ENCODE measurements around the gene ARHGEF7. TPM values are rescaled to one million over a fixed set of nuclear protein-coding genes. Genes with fewer than 3 reads are reported as not detected.

ARHGEF7 gene
- total and polyA plus RNA-seq, 8 donors = 52.8 to 86.0 (median 72.2) TPM

DNA sequence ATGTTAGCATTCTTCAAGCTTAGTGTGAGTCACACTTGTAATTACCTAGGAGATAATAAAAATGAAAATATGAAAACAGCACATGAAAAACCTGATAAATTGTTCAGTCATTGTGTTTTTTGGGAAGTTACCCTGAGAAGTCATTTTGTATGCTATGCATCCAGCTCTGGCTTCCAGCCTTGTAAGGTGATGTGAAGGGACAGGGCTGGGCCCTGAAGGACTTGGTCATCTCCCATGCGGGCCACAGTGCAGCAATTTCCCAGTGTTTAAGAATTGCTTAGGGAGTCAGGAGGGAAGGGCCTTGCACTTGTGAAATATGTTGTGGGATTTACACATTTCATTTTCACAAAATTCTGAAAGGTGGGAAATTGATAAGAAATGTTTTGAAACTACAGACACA lies 41.3 kb downstream of the ARHGEF7 start:
- no peak overlapping the region for H3K27ac ChIP-seq
- intact Hi-C loops (cut with DNase I) = no loop called here
- H3K4me3 ChIP-seq = no peak overlapping the region
- peaks cover 0 to 52% of the 10 kb centered on the region in 2 donors for H3K4me1 ChIP-seq
- DNase-seq (no peak), ATAC-seq (no peak)
- H3K36me3 ChIP-seq = no peaks in the 10 kb centered on the region
- H3K9me3 ChIP-seq = no peaks in the 10 kb centered on the region
- H3K27me3 ChIP-seq = no peaks in the 10 kb centered on the region
- TF ChIP-seq, protein P1, sequence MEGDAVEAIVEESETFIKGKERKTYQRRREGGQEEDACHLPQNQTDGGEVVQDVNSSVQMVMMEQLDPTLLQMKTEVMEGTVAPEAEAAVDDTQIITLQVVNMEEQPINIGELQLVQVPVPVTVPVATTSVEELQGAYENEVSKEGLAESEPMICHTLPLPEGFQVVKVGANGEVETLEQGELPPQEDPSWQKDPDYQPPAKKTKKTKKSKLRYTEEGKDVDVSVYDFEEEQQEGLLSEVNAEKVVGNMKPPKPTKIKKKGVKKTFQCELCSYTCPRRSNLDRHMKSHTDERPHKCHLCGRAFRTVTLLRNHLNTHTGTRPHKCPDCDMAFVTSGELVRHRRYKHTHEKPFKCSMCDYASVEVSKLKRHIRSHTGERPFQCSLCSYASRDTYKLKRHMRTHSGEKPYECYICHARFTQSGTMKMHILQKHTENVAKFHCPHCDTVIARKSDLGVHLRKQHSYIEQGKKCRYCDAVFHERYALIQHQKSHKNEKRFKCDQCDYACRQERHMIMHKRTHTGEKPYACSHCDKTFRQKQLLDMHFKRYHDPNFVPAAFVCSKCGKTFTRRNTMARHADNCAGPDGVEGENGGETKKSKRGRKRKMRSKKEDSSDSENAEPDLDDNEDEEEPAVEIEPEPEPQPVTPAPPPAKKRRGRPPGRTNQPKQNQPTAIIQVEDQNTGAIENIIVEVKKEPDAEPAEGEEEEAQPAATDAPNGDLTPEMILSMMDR (IDR thresholded peaks at IDR 0.05) = no peak

DNA sequence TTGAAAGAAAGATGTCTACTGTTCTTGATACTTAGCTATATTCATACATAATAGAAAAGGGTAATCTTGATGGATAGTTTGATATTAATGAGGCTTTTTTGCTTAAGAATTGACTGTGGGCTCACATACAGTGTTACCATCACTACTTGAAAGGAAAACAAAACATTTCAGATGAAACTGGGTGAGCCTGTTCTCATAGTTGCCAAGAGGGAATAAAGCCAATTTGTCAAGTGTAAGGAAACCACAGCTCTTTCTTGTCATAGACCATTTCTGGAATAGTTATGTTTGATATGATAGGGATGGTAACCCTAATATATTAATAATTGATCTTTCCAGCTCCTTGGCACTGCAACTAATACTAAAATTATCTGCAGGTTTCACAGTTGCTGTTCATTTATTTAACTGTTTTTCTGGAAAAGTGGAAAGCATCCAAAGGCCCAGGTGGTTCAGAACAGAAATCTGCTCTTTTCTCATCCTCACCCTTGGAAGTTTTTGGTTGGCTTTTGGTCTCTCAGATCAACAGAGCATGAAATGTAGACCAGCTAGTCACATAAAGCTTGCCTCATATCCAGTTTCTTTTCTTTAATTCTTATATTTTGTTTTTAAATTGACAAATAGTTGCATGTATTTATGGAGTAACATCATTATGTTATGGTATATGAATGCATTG lies 43.2 kb downstream of the ARHGEF7 start:
- no peaks in the 10 kb centered on the region for H3K27me3 ChIP-seq
- H3K27ac ChIP-seq = no peak overlapping the region
- intact Hi-C loops (cut with DNase I) = no loop called here
- ATAC-seq (no peak), DNase-seq (peak in 1 of 4 donors; percentile 37)
- peaks cover 0 to 56% of the 10 kb centered on the region in 2 donors for H3K4me1 ChIP-seq
- no peak overlapping the region for H3K4me3 ChIP-seq
- no peaks in the 10 kb centered on the region for H3K36me3 ChIP-seq
- H3K9me3 ChIP-seq = no peaks in the 10 kb centered on the region
- TF ChIP-seq, protein P1 (IDR thresholded peaks at IDR 0.05) = no peak

DNA sequence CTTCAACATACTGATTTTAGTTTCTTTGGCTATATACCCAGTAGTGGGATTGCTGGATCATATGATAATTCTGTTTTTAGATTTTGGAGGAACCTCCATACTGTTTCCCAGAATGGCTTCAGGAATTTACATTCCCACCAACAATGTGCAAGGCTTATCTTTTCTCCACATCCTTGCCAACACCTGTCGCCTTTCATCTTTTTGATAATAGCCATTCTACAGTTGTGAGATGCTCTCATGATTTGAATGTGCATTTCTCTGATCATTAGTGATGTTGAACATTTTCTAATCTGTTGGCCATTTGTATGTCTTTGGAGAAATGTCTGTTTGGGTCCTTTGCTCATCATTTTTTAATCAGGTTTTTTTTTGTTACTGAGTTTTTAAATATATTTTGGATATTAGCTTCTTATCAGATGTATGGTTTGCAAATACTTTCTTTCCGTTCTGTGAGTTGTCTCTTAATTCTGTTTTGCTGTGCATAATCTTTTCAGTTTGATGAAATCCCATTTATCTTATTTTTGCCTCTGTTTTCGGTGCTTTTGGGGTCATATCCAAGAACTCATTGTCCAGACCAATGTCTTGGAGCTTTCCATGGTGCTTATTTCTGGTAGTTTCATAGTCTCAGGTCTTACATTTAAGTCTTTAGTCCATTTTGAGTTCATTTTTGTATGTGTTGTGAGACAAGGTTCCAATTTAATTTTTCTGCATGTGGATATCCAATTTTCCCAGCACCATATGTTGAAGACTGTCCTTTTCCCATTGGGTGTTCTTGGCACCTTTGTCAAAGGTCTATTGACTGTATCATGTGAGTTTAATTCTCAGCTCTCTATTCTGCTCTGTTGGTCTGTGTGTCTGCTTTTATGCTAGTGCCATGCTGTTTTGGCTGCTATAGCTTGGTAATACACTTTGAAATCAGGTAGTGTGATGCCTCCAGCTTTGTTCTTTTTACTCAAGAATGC lies 44.5 kb downstream of the ARHGEF7 start:
- Histone ChIP-seq H3K36me3 (peaks cover 0 to 7% of the 10 kb centered on the region in 2 donors), H3K27ac (no peak overlapping the region), H3K27me3 (no peaks in the 10 kb centered on the region), H3K4me3 (no peak overlapping the region), H3K9me3 (no peaks in the 10 kb centered on the region), H3K4me1 (peaks cover 0 to 50% of the 10 kb centered on the region in 2 donors)
- intact Hi-C loops (cut with DNase I) = no loop called here
- DNase-seq = no peak
- ATAC-seq = no peak
- TF ChIP-seq, protein P1 (IDR thresholded peaks at IDR 0.05) = no peak

DNA sequence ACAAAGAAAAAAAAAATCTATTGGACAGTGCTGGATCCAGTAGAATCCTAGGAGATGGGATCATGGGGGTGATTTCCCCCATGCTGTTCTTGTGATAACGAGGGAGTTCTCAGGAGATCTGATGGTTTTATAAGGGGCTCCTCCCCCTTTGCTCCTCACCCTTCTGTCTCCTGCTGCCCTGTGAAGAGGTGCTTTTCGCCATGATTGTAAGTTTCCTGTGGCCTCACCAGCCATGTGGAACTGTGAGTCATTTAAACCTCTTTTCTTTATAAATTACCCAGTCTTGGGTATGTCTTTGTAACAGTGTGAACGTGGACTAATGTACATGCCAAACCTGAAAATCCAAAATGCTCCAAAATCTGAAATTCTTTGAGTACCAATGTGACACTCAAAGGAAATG lies 45.5 kb downstream of the ARHGEF7 start:
- Histone ChIP-seq H3K4me1 (peaks cover 0 to 40% of the 10 kb centered on the region in 2 donors), H3K36me3 (peaks cover 0 to 7% of the 10 kb centered on the region in 2 donors), H3K27me3 (no peaks in the 10 kb centered on the region), H3K4me3 (no peak overlapping the region), H3K9me3 (no peaks in the 10 kb centered on the region), H3K27ac (no peak overlapping the region)
- intact Hi-C loops (cut with DNase I) = no loop called here
- no peak for DNase-seq
- ATAC-seq = no peak
- TF ChIP-seq, protein P1 (IDR thresholded peaks at IDR 0.05) = no peak
